Measurements from ENCODE around the gene CWH43.
"Not testable (repeated sequence)": the region's sequence is repeated elsewhere in the genome, so short reads cannot be mapped to it uniquely, and the experiment has no call there.

CWH43 gene

GRCh38 chr4:49098034-49098759, 112.1 kb downstream of the CWH43 start:
- H3K27me3 Mint-ChIP-seq; H3K4me1 Mint-ChIP-seq (ENCODE audit: low read depth); H3K4me3 Mint-ChIP-seq: not testable (repeated sequence)
- Mint-ChIP-seq H3K36me3 (ENCODE audit: low read depth) (peaks cover 60% of the 10 kb centered on the region), H3K27ac (peak overlapping the region; percentile 13), H3K9me3 (peaks cover 58% of the 10 kb centered on the region)

GRCh38 chr4:49099831-49100444, 113.9 kb downstream of the CWH43 start:
- Mint-ChIP-seq H3K36me3 (ENCODE audit: low read depth) (peaks cover 77% of the 10 kb centered on the region), H3K9me3 (peaks cover 74% of the 10 kb centered on the region), H3K27ac (peak overlapping the region; percentile 15)
- H3K4me3 Mint-ChIP-seq; H3K27me3 Mint-ChIP-seq; H3K4me1 Mint-ChIP-seq (ENCODE audit: low read depth): not testable (repeated sequence)

GRCh38 chr4:49102344-49102898, 116.3 kb downstream of the CWH43 start:
- not testable (repeated sequence) for H3K27me3 Mint-ChIP-seq; H3K4me1 Mint-ChIP-seq (ENCODE audit: low read depth); H3K4me3 Mint-ChIP-seq
- Mint-ChIP-seq H3K9me3 (peaks cover 74% of the 10 kb centered on the region), H3K27ac (peak overlapping the region; percentile 1), H3K36me3 (ENCODE audit: low read depth) (peaks cover 78% of the 10 kb centered on the region)

GRCh38 chr4:49103436-49104136, 117.5 kb downstream of the CWH43 start:
- H3K4me3 Mint-ChIP-seq; H3K27me3 Mint-ChIP-seq; H3K4me1 Mint-ChIP-seq (ENCODE audit: low read depth): not testable (repeated sequence)
- Mint-ChIP-seq H3K27ac (peak overlapping the region; percentile 1), H3K9me3 (peaks cover 73% of the 10 kb centered on the region), H3K36me3 (ENCODE audit: low read depth) (peaks cover 78% of the 10 kb centered on the region)

DNA sequence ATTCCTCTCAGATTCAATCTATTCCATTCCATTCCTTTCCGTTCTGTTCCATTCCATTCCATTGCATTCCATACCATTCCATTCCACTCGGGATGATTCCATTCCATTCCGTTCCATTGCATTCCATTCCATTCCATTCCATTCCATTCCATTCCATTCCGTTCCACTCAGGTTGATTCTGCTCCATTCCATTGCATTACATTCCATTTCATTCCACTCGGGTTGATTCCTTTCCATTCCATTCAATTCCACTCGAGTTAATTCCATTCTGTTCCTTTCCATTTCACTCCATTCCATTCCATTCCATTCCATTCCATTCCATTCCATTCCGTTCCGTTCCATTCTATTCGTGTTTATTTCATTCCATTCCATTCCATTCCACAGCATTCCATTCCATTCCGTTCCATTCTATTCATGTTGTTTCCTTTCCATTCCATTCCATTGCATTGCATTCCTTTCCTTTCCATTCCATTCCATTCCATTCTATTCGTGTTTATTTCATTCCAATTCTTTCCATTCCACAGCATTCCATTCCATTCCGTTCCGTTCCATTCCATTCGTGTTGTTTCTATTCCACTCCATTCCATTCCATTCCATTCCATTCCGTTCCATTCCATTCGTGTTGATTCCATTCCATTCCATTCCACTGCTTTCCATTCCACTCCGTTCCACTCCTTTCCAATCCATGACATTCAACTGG, 118.3 kb downstream of the CWH43 start:
- not testable (repeated sequence) for H3K4me1 Mint-ChIP-seq (ENCODE audit: low read depth); H3K27ac Mint-ChIP-seq; H3K4me3 Mint-ChIP-seq; H3K27me3 Mint-ChIP-seq
- H3K36me3 Mint-ChIP-seq (ENCODE audit: low read depth) = peaks cover 75% of the 10 kb centered on the region
- peaks cover 68% of the 10 kb centered on the region for H3K9me3 Mint-ChIP-seq

DNA sequence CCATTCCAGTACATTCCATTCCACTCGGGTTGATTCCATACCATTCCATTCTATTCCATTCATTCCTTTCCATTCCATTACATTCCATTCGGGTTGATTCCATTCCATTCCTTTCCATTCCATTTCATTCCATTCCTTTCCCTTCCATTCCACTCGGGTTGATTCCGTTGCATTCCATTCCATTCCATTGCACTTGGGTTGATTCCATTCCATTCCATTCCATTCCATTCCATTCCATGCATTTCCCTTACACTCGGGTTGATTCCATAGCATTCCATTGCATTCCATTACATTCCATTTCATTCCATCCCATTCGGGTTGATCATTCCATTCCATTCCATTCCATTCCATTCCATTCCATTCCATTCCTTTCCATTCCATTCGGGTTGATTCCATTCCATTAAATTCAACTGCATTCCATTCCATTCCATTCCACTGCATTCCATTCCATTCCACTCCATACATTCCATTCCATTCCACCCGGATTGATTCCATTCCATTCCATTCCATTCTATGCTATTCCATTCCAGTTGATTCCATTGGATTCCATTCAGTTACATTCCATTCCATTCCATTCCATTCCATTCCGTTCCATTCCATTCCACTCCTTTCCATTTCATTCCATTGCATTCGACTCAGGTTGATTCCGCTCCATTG, 119.3 kb downstream of the CWH43 start:
- H3K4me1 Mint-ChIP-seq (ENCODE audit: low read depth); H3K4me3 Mint-ChIP-seq: not testable (repeated sequence)
- peaks cover 75% of the 10 kb centered on the region for H3K36me3 Mint-ChIP-seq (ENCODE audit: low read depth)

GRCh38 chr4:49107262-49107661, 121.2 kb downstream of the CWH43 start:
- not testable (repeated sequence) for H3K4me1 Mint-ChIP-seq (ENCODE audit: low read depth); H3K27ac Mint-ChIP-seq; H3K27me3 Mint-ChIP-seq; H3K4me3 Mint-ChIP-seq
- peaks cover 78% of the 10 kb centered on the region for H3K36me3 Mint-ChIP-seq (ENCODE audit: low read depth)
- peaks cover 70% of the 10 kb centered on the region for H3K9me3 Mint-ChIP-seq

More for the DNA sequence above, 119.3 kb downstream of the CWH43 start:
- H3K27me3 Mint-ChIP-seq = not testable (repeated sequence)
- H3K27ac Mint-ChIP-seq = peak overlapping the region; percentile 6
- peaks cover 66% of the 10 kb centered on the region for H3K9me3 Mint-ChIP-seq

- H3K27me3 Mint-ChIP-seq; H3K4me3 Mint-ChIP-seq; H3K4me1 Mint-ChIP-seq (ENCODE audit: low read depth): not testable (repeated sequence)
- H3K27ac Mint-ChIP-seq = peak overlapping the region; percentile 0
- H3K36me3 Mint-ChIP-seq (ENCODE audit: low read depth) = peaks cover 71% of the 10 kb centered on the region
- peaks cover 61% of the 10 kb centered on the region for H3K9me3 Mint-ChIP-seq
These were observed 122.3 kb downstream of the CWH43 start for GRCh38 chr4:49108183-49108978.

DNA sequence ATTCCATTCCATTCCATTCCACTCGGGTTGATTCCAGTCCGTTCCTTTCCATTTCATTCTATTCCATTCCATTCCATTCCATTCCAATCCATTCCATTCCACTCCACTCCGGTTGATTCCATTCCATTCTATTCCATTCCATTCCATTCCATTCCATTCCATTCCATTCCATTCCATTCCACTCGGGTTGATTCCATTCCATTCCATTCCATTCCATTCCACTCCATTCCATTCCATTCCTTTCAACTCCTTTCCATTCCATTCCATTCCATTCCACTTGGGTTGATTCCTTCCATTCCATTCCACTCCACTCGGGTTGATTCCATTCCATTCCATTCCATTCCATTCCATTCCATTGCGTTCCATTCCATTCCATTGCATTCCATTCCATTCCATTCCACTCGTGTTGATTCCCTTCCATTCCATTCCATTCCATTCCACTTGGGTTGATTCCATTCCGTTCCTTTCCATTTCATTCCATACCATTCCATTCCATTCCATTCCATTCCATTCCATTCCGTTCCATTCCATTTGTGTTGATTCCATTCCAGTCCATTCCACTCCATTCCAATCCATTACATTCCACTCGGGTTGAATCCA, 123.6 kb downstream of the CWH43 start:
- H3K4me3 Mint-ChIP-seq; H3K27me3 Mint-ChIP-seq; H3K4me1 Mint-ChIP-seq (ENCODE audit: low read depth): not testable (repeated sequence)
- Mint-ChIP-seq H3K9me3 (peaks cover 49% of the 10 kb centered on the region), H3K36me3 (ENCODE audit: low read depth) (peaks cover 59% of the 10 kb centered on the region), H3K27ac (peak overlapping the region; percentile 0)

GRCh38 chr4:49110579-49110978, 124.5 kb downstream of the CWH43 start:
- peaks cover 49% of the 10 kb centered on the region for H3K36me3 Mint-ChIP-seq (ENCODE audit: low read depth)
- H3K27me3 Mint-ChIP-seq; H3K4me3 Mint-ChIP-seq; H3K4me1 Mint-ChIP-seq (ENCODE audit: low read depth): not testable (repeated sequence)
- peak overlapping the region; percentile 0 for H3K27ac Mint-ChIP-seq
- H3K9me3 Mint-ChIP-seq = peaks cover 40% of the 10 kb centered on the region

All from stimulated activated naive CD8-positive, alpha-beta T cell treated with anti-CD3 and anti-CD28 coated beads, Interleukin-15, Interleukin-2, amounts not matched to agents 100 ng/mL and 50 ng/mL, for 24 hours (primary cell).